BLaER1 treated with 17β-estradiol and CSF1 and Interleukin-3, amounts not matched to agents 10 nM and 100 nM (cell line): ENCODE data around the gene CITED1.

Experiments used
- H3K27ac ChIP-seq, 11 experiments: shearing (Covaris generic); formaldehyde crosslinking; 2 replicates each; pipeline ENCODE4 v1.8.1; 2022
- H3K27me3 ChIP-seq, 11 experiments: shearing (Covaris generic); formaldehyde crosslinking; 2 replicates each; pipeline ENCODE4 v1.8.1; 2022
- H3K36me3 ChIP-seq, 11 experiments: shearing (Covaris generic); formaldehyde crosslinking; 2 replicates each; pipeline ENCODE4 v1.8.1; 2022
- H3K4me1 ChIP-seq, 10 experiments: shearing (Covaris generic); formaldehyde crosslinking; 2 replicates each; pipeline ENCODE4 v1.8.1; 2022
- H3K4me2 ChIP-seq, 11 experiments: shearing (Covaris generic); formaldehyde crosslinking; 2 replicates each; pipeline ENCODE4 v1.8.1; 2022
- H3K4me3 ChIP-seq, 10 experiments: shearing (Covaris generic); formaldehyde crosslinking; 2 replicates each; pipeline ENCODE4 v1.8.1; 2022
- H3K9ac ChIP-seq, 11 experiments: shearing (Covaris generic); formaldehyde crosslinking; 2 replicates each; pipeline ENCODE4 v1.8.1; 2022
- H3K9me3 ChIP-seq, 11 experiments: shearing (Covaris generic); formaldehyde crosslinking; replicated peaks in 1 of 11; 2 replicates each; pipeline ENCODE4 v1.8.1; 2022
- H4K20me1 ChIP-seq, 11 experiments: shearing (Covaris generic); formaldehyde crosslinking; 2 replicates each; pipeline ENCODE4 v1.8.1; 2022
- Cebpa-rat ChIP-seq, 11 experiments: shearing (Covaris generic); IDR thresholded peaks; 2 replicates each; pipeline ENCODE4 v1.8.1; 2022

The CITED1 gene

DNA sequence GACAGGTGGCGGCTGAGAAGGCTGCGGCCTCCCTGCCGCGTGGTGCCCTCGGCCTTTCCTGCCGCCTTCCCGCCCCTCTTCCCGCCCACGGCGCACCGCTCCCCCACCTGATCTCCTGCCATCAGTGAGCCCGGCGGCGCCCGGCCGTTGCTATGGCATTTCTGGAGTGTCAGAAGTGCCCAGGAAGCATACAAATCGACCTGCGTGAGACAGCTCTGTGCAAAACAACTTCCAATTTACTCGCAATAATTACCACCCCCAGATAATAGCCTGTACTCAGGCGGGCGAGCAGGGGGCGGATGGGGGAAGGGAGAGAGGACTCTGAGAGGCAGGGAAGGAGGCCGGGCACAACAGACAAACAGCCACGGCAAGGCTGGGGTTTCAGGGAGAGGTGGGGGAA lies 50.3 kb downstream of the CITED1 start:
- Histone ChIP-seq H3K9me3 (no peaks in the 10 kb centered on the region), H3K4me2 (no peak overlapping the region), H3K27me3 (no peaks in the 10 kb centered on the region), H3K4me1 (no peaks in the 10 kb centered on the region), H3K27ac (no peak overlapping the region), H3K4me3 (no peak overlapping the region), H3K9ac (no peak overlapping the region), H3K36me3 (no peaks in the 10 kb centered on the region), H4K20me1 (peaks cover 0 to 7% (median 0%) of the 10 kb centered on the region in 11 experiments; a peak in 2 of 22 replicates)
- no peak for TF ChIP-seq Cebpa-rat (IDR thresholded peaks at IDR 0.05)

GRCh38 chrX:72254816-72255215 lies 50.9 kb downstream of the CITED1 start:
- no peaks in the 10 kb centered on the region for H3K36me3 ChIP-seq
- H3K9ac ChIP-seq: no peak overlapping the region
- no peak overlapping the region for H3K27ac ChIP-seq
- no peak overlapping the region for H3K4me3 ChIP-seq
- no peak for TF ChIP-seq Cebpa-rat (IDR thresholded peaks at IDR 0.05)
- no peaks in the 10 kb centered on the region for H3K4me1 ChIP-seq
- no peaks in the 10 kb centered on the region for H3K27me3 ChIP-seq
- H3K4me2 ChIP-seq: no peak overlapping the region
- peaks cover 0 to 7% (median 0%) of the 10 kb centered on the region in 11 experiments; a peak in 1 of 22 replicates for H4K20me1 ChIP-seq
- no peaks in the 10 kb centered on the region for H3K9me3 ChIP-seq

- TF ChIP-seq Cebpa-rat (IDR thresholded peaks at IDR 0.05): no peak
- Histone ChIP-seq H3K4me3 (no peak overlapping the region), H3K4me2 (no peak overlapping the region), H3K27me3 (no peaks in the 10 kb centered on the region), H3K9me3 (no peaks in the 10 kb centered on the region), H3K4me1 (no peaks in the 10 kb centered on the region), H3K9ac (no peak overlapping the region), H3K36me3 (no peaks in the 10 kb centered on the region), H3K27ac (no peak overlapping the region), H4K20me1 (peaks cover 0 to 7% (median 0%) of the 10 kb centered on the region in 11 experiments; a peak in 1 of 22 replicates)
Measured at GRCh38 chrX:72253686-72254085, 52.0 kb downstream of the CITED1 start.
